Natural killer cell (primary cell): ENCODE measurements around the gene AFAP1. TPM values are rescaled to one million over a fixed set of nuclear protein-coding genes. Genes with fewer than 3 reads are reported as not detected.

Experiments used
- ATAC-seq, 3 donors: fragments of 150-1000 bp in 2 of 3; fragments of 200-7000 bp in 1 of 3; cut with Tn5 transposase; 1 replicate in 1 of 3; 2 replicates in 2 of 3; pipeline ENCODE4 v1.10.0; 2021; ENCODE audit warnings: mild to moderate bottlenecking in 2 of 3, moderate library complexity in 2 of 3
- DNase-seq, 2 donors: peaks; one replicate each; pipeline versions ENCODE4 v3.0.0 to v3.0.0-alpha.2; 2013 to 2021; ENCODE audit warnings: mixed read lengths in 1 of 2
- H3K27ac ChIP-seq: one replicate; pipeline ENCODE4 v1.5.1; 2013; ENCODE audit warnings: mild to moderate bottlenecking, low read length
- H3K27me3 ChIP-seq: one replicate; pipeline ENCODE4 v1.6.1; 2013; ENCODE audit warnings: low read length; ENCODE audit not compliant: control insufficient read depth, insufficient read depth
- H3K36me3 ChIP-seq: one replicate; pipeline ENCODE4 v1.6.1; 2013; ENCODE audit warnings: low read length; ENCODE audit not compliant: control insufficient read depth, insufficient read depth
- H3K4me1 ChIP-seq: one replicate; pipeline ENCODE4 v1.6.1; 2013; ENCODE audit warnings: low read length; ENCODE audit not compliant: control insufficient read depth, insufficient read depth
- H3K4me3 ChIP-seq: one replicate; pipeline ENCODE4 v1.5.1; 2013; ENCODE audit warnings: low read length
- H3K9me3 ChIP-seq: one replicate; pipeline ENCODE4 v1.6.1; 2013; ENCODE audit warnings: low read length; ENCODE audit not compliant: control insufficient read depth, insufficient read depth
- H3K27ac Mint-ChIP-seq, 2 donors: one replicate each; pipeline ENCODE4 v1.8.0; 2022; ENCODE audit warnings: mild to moderate bottlenecking in 2 of 2, mixed read lengths in 2 of 2, moderate library complexity in 1 of 2
- H3K27me3 Mint-ChIP-seq, 2 donors: one replicate each; pipeline ENCODE4 v1.8.0; 2022; ENCODE audit warnings: low read depth in 2 of 2, mixed read lengths in 2 of 2
- H3K36me3 Mint-ChIP-seq: one replicate; pipeline ENCODE4 v1.8.0; 2022; ENCODE audit warnings: mixed read lengths
- H3K4me1 Mint-ChIP-seq, 2 donors: one replicate each; pipeline ENCODE4 v1.8.0; 2022; ENCODE audit warnings: mixed read lengths in 2 of 2
- H3K4me3 Mint-ChIP-seq: one replicate; pipeline ENCODE4 v1.8.0; 2022; ENCODE audit warnings: mild to moderate bottlenecking, moderate library complexity, mixed read lengths
- H3K9me3 Mint-ChIP-seq, 2 donors: one replicate each; pipeline ENCODE4 v1.8.0; 2022; ENCODE audit warnings: mixed read lengths in 2 of 2
- CTCF ChIP-seq: fragments of 200-600 bp; IDR thresholded peaks from one replicate; pipeline ENCODE4 v1.8.0; 2022; ENCODE audit warnings: antibody characterized with exemption
- WGBS: methylation state at CpG from one replicate; pipeline ENCODE4 v1.1.7; 2013; ENCODE audit warnings: missing lambda C conversion rate; ENCODE audit not compliant: insufficient coverage; 5-methylcytosine and 5-hydroxymethylcytosine counted together
- intact Hi-C: fragments of 100-400 bp; cut with micrococcal nuclease; formaldehyde crosslinking; loops from one replicate; pipeline ENCODE4 v1.14.2; 2022
- total RNA-seq, 4 donors: library from RNA; stranded (reverse); fragments of 120-200 nt in 1 of 4; gene quantifications; one replicate each; pipeline versions ENCODE4 v1.2.3 to v1.2.4, GENCODE V29; 2013 to 2022

Gene AFAP1
- total RNA-seq, 3 donors from 2014 or later (not counting 1 experiment from before 2014, with no cell fraction given) = 4.9 to 12.5 (median 9.5) TPM

- Histone ChIP-seq H3K27me3 (no peaks in the 10 kb centered on the region), H3K36me3 (no peaks in the 10 kb centered on the region), H3K9me3 (no peaks in the 10 kb centered on the region), H3K27ac (no peak overlapping the region), H3K4me1 (no peaks in the 10 kb centered on the region), H3K4me3 (no peak overlapping the region)
- Mint-ChIP-seq H3K27me3 (peaks cover 2 to 17% of the 10 kb centered on the region in 2 donors), H3K27ac (no peak overlapping the region), H3K4me3 (no peak overlapping the region), H3K4me1 (peaks cover 9% of the 10 kb centered on the region in 2 donors), H3K9me3 (no peaks in the 10 kb centered on the region), H3K36me3 (no peaks in the 10 kb centered on the region)
- intact Hi-C loops = no loop called here
- DNase-seq (no peak), ATAC-seq (no peak)
- no peak for TF ChIP-seq CTCF
- 76% methylated on average over 3 of the region's 4 CpGs for WGBS
Observed at GRCh38 chr4:7839856-7840255, 99.8 kb downstream of the AFAP1 start.

- H3K36me3 Mint-ChIP-seq = no peaks in the 10 kb centered on the region
- intact Hi-C loops = no loop called here
- ATAC-seq = no peak
- no peak overlapping the region for H3K27ac Mint-ChIP-seq
- H3K36me3 ChIP-seq = no peaks in the 10 kb centered on the region
- DNase-seq = no peak
- H3K27me3 Mint-ChIP-seq = peaks cover 0 to 6% of the 10 kb centered on the region in 2 donors
- H3K4me3 ChIP-seq = no peak overlapping the region
- H3K9me3 ChIP-seq = no peaks in the 10 kb centered on the region
- no peaks in the 10 kb centered on the region for H3K9me3 Mint-ChIP-seq
- WGBS = 91% methylated on average over 13 of the region's 13 CpGs
- no peaks in the 10 kb centered on the region for H3K27me3 ChIP-seq
- H3K4me1 Mint-ChIP-seq = no peaks in the 10 kb centered on the region
- no peaks in the 10 kb centered on the region for H3K4me1 ChIP-seq
- no peak overlapping the region for H3K4me3 Mint-ChIP-seq
- TF ChIP-seq CTCF = no peak
- no peak overlapping the region for H3K27ac ChIP-seq
Observed at GRCh38 chr4:7838136-7838782, 101.4 kb downstream of the AFAP1 start.

- no peak overlapping the region for H3K4me3 Mint-ChIP-seq
- H3K36me3 Mint-ChIP-seq = no peaks in the 10 kb centered on the region
- DNase-seq (no peak), ATAC-seq (no peak)
- peaks cover 0 to 6% of the 10 kb centered on the region in 2 donors for H3K27me3 Mint-ChIP-seq
- WGBS = 96% methylated on average over 6 of the region's 6 CpGs
- Histone ChIP-seq H3K36me3 (no peaks in the 10 kb centered on the region), H3K27ac (no peak overlapping the region), H3K9me3 (no peaks in the 10 kb centered on the region), H3K4me3 (no peak overlapping the region), H3K27me3 (no peaks in the 10 kb centered on the region), H3K4me1 (no peaks in the 10 kb centered on the region)
- intact Hi-C loops = no loop called here
- TF ChIP-seq CTCF = no peak
- no peaks in the 10 kb centered on the region for H3K9me3 Mint-ChIP-seq
- H3K27ac Mint-ChIP-seq = no peak overlapping the region
- H3K4me1 Mint-ChIP-seq = no peaks in the 10 kb centered on the region
Observed at GRCh38 chr4:7837597-7838135, 102.0 kb downstream of the AFAP1 start.
